ENCODE measurements around the gene VRK1. TPM values are rescaled to one million over a fixed set of nuclear protein-coding genes. Genes with fewer than 3 reads are reported as not detected.

Gene VRK1
- total and polyA plus RNA-seq, 4 donors: 1.8 to 50.4 (median 3.3) TPM

GRCh38 chr14:96903444-96904023, 106.4 kb downstream of the VRK1 start:
- no peak overlapping the region for H3K4me3 ChIP-seq (ENCODE audit: low read depth in 1 of 3, low read length in 3 of 3)
- H3K27me3 ChIP-seq (ENCODE audit: control insufficient read depth in 4 of 4, insufficient read depth in 4 of 4, low read length in 3 of 4): no peaks in the 10 kb centered on the region
- DNase-seq (ENCODE audit: low spot score): no peak
- 78% methylated on average over 8 of the region's 8 CpGs for WGBS
- no peaks in the 10 kb centered on the region for H3K9me3 ChIP-seq (ENCODE audit: control insufficient read depth in 4 of 4, low read length in 3 of 4)
- TF ChIP-seq RAD21 (IDR thresholded peaks at IDR 0.05) (no peak), RXRA (IDR thresholded peaks at IDR 0.05) (no peak), ATF3 (IDR thresholded peaks at IDR 0.05) (no peak), SP1 (IDR thresholded peaks at IDR 0.05) (no peak), CTCF (IDR thresholded peaks at IDR 0.05; ENCODE audit: low read depth, low read length, missing input control) (no peak), TAF1 (conservative IDR thresholded peaks at IDR 0.05) (no peak), JUND (IDR thresholded peaks at IDR 0.05) (no peak), ZBTB33 (IDR thresholded peaks at IDR 0.05) (no peak), GABPA (IDR thresholded peaks at IDR 0.05 in 1 of 2, conservative IDR thresholded peaks at IDR 0.05 in 1 of 2) (no peak), NR2F2 (IDR thresholded peaks at IDR 0.05) (no peak), FOXA1 (IDR thresholded peaks at IDR 0.05) (no peak), MAX (IDR thresholded peaks at IDR 0.05) (no peak)
- no peak overlapping the region for H3K27ac ChIP-seq (ENCODE audit: low read depth in 1 of 2, low read length in 2 of 2)
- no peaks in the 10 kb centered on the region for H3K36me3 ChIP-seq (ENCODE audit: control insufficient read depth in 4 of 4, insufficient read depth in 3 of 4, low read depth in 1 of 4, low read length in 3 of 4)
- H3K9ac ChIP-seq (ENCODE audit: low read depth in 1 of 2, low read length in 2 of 2): no peak overlapping the region
- no peaks in the 10 kb centered on the region for H3K4me1 ChIP-seq (ENCODE audit: control insufficient read depth in 4 of 4, insufficient read depth in 4 of 4, low read length in 3 of 4)

- no peak overlapping the region for H3K4me3 ChIP-seq (ENCODE audit: low read depth in 1 of 3, low read length in 3 of 3)
- no peaks in the 10 kb centered on the region for H3K4me1 ChIP-seq (ENCODE audit: control insufficient read depth in 4 of 4, insufficient read depth in 4 of 4, low read length in 3 of 4)
- no peak overlapping the region for H3K27ac ChIP-seq (ENCODE audit: low read depth in 1 of 2, low read length in 2 of 2)
- no peak for TF ChIP-seq SP1 (IDR thresholded peaks at IDR 0.05)
- no peak for TF ChIP-seq HNF4G (IDR thresholded peaks at IDR 0.05)
- no peak for TF ChIP-seq GABPA (IDR thresholded peaks at IDR 0.05 in 1 of 2, conservative IDR thresholded peaks at IDR 0.05 in 1 of 2)
- no peak for TF ChIP-seq ATF3 (IDR thresholded peaks at IDR 0.05)
- TF ChIP-seq RAD21 (IDR thresholded peaks at IDR 0.05): no peak
- no peak for TF ChIP-seq FOXA2 (IDR thresholded peaks at IDR 0.05)
- no peak for TF ChIP-seq REST (IDR thresholded peaks at IDR 0.05)
- no peak for TF ChIP-seq YY1 (IDR thresholded peaks at IDR 0.05)
- TF ChIP-seq TAF1 (conservative IDR thresholded peaks at IDR 0.05): no peak
- no peak for TF ChIP-seq NR2F2 (IDR thresholded peaks at IDR 0.05)
- TF ChIP-seq ZBTB33 (IDR thresholded peaks at IDR 0.05): no peak
- no peak for TF ChIP-seq JUND (IDR thresholded peaks at IDR 0.05)
- no peak for TF ChIP-seq RXRA (IDR thresholded peaks at IDR 0.05)
- TF ChIP-seq HNF4A (conservative IDR thresholded peaks at IDR 0.05): no peak
- peaks cover 0 to 2% (median under 1%) of the 10 kb centered on the region in 4 donors for H3K9me3 ChIP-seq (ENCODE audit: control insufficient read depth in 4 of 4, low read length in 3 of 4)
- WGBS: 42% methylated on average over 3 of the region's 3 CpGs
- H3K36me3 ChIP-seq (ENCODE audit: control insufficient read depth in 4 of 4, insufficient read depth in 3 of 4, low read depth in 1 of 4, low read length in 3 of 4): no peaks in the 10 kb centered on the region
- H3K27me3 ChIP-seq (ENCODE audit: control insufficient read depth in 4 of 4, insufficient read depth in 4 of 4, low read length in 3 of 4): no peaks in the 10 kb centered on the region
- DNase-seq (ENCODE audit: low spot score): no peak
- no peak overlapping the region for H3K9ac ChIP-seq (ENCODE audit: low read depth in 1 of 2, low read length in 2 of 2)
Measured at GRCh38 chr14:96904201-96904600, 107.0 kb downstream of the VRK1 start.

All from liver (tissue), 9 donors.